GM18519 (cell line): Measurements from ENCODE around the gene MFF.
"Not testable (repeated sequence)": the region's sequence is repeated elsewhere in the genome, so short reads cannot be mapped to it uniquely, and the experiment has no call there.

Source experiments
- ATAC-seq: cut with Tn5 transposase; IDR thresholded peaks from one replicate; pipeline ENCODE4 v1.9.1; 2021; ENCODE audit warnings: mild to moderate bottlenecking, moderate library complexity; ENCODE audit not compliant: unreplicated experiment, low FRiP score

Gene MFF

DNA sequence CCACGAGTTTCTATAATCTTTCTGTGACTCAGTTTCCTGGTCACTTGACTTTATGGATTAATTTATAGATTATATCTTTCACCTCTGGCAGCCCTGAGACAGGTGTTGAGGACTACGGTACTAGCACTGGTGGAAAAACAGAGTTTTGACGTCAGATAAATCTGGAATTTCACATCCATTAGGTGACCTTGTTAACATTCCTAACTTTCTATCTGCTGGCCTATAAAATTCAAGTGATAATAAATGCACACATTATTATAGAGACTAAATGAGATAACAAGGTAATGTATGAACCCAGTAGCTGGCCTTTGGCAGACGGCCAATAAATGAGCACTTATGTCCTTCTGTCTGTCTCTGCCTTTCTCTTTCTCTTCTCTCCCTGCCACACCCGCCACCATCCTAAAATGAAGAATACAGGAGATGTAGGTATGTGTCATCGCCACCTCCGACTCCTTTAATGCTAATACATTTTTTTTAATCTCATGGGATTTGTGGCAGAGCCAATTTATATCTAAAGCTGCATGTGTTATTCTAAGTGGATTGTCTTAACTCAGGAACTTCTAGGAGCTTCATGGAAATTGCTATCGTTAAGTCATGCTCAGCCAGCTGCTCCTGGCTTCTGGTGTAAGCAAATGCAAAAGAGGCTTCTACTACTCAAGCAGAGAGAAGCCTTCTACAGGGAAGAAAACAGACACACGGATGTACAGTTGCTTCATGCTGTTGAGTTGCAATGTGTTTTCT, 51.8 kb downstream of the MFF start:
- ATAC-seq: no peak

DNA sequence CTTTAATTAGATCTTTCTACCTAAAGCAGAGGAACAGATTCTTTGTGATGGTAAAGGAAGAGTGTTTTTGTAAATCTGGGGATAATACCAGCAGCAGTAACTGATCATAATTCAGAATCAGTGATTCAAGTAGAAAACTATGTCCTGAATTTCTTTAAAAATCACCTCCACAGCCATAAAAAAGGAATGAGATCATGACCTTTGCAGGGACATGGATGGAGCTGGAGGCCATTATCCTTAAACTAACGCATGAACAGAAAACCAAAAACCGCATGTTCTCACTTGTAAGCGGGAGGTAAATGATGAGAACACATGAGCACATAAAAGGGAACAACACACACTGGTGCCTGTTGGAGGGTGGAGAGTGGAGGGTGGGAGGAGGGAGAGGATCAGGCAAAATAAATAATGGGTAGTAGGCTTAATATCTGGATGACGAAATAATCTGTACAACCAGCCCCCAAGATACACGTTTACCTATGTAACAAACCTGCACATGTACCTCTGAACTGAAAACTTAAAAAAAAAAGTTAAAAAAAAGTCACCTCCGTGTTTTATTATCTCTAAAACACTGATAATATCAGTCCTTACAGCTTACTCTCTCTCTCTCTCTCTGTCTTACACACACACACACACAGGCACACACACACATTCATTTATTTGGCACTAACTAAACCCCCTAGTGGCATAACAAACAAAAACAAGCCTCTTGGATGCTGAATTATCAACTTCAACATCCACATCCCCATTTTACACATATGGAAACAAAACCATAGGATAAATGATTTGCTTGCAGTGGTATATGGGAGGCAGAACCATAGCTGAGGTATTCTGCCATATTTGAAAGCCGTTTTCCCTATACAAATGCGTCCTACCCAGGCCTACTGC, 52.7 kb downstream of the MFF start:
- ATAC-seq: no peak

DNA sequence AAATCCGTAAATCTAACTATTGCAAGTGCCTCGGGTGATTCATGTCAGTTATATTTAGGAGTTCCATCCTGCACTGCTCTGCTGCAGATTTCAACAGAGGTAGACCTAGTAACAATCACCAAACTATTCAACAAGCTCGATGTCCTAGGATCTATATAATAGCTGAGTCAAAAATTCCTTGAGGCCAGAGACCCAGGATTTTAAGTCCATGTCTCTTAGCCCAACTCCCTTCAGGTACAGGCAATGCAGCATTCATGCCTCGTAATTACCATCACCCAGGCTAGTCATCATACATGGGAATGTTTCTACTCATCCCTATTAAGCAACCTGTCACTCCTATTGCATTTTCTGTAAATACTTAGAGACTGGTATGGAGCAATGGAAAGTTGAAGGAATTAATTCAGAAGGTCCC, 53.3 kb downstream of the MFF start:
- ATAC-seq: no peak

DNA sequence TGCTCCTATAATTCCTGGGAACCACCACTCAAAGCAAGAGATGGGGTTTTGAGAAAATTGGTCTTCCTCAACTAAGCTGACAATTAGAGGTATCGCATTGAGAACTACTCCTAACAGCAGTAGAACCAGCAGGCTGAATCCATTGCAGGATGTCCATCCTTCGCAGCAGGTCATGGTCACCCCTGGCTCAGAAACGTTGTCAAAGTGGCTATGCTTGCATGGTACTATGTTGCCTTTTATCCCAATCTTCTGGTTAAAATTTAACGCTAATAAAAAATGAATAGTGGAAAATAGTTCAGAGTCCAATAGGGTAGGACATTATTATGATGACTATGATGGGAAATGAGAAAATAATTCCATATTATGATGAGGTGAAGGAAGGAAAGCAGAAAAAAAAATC, 54.0 kb downstream of the MFF start, which contains the start of gene TM4SF20:
TSS of gene TM4SF20 (minus strand) at position 212 of the 400 bp plus-strand sequence. CDS start at position 174, 38 bp downstream.
- ATAC-seq: no peak

DNA sequence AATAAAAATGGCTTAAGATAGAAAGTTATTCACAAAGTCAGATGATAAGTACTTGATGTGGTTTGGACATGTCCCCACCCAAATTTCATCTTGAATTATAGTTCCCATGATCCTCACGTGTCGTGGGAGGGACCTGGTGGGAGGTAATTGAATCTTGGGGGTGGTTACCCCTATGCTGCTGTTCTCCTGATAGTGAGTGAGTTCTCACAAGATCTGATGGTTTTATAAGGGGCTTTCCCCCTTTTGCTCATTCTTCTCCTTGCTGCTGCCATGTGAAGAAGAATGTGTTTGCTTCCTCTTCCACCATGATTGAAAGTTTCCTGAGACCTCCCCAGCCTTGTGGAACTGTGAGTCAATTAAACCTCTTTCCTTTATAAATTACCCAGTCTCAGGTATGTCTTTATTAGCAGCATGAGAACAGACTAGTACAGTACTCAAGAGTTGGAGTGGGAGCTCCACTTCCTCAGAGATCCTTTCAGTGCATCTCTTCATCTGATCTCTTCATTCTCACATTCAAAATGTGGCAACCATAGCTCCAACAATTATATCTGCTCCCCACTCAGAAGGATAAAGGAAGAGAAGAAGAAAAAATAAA, 57.3 kb downstream of the MFF start:
- not testable (repeated sequence) for ATAC-seq

DNA sequence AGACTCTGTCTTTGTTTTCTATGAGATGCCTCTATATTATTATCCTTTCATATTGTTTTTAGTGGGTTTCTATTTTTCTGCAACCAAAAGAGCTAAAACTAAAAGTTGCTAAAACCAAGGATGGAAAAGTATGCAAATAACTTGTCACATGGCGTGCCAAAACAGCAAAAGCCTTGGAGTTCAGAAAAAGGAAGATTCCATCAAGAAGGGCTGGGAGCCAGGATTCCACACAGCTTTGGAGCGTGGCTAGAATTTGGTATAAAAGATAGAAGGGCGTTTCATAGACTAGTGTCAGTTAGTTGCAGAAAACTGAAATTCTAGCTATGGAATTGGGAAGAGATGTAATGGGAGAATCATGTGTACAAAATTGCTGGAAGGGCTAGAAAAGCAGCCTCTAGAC, 58.6 kb downstream of the MFF start:
- no peak for ATAC-seq

DNA sequence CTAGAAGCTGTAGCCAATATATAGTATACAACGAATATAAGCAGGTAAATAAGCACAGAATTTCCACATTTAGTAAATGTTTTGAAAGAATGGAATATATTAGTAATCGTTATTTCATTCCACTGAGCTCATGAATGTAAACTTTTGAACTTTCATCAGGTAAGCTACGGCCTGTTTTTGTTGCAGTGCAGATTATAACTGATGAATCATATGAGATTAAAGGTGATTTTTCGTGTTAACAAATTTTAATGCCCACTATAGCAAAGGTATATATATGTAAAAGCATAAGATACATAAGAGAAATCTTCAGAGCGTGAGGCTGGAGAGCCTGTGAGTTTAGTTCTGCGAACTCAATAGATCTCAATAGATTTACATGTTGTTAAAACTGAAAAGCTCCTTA, 61.6 kb downstream of the MFF start:
- ATAC-seq: no peak

DNA sequence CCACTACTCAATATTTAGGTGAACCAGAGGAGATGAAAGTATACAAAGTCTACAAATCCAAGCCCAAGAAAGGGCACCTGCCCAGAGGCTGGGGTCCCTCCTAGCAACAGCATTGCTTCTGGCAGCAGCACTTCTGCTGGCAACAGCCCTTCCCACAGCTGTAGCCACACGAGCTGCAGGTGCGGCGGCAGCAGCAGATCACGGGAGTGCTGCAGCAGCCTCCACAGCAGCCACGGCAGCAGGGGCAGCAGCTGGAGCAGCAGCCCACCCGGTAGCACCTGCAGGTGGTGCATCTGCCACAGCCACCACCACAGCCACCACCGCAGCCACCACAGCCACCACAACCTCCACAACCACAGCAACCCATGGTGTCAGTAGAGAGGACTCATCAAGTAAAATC, 62.5 kb downstream of the MFF start, which contains the start of gene SCYGR1:
TSS of gene SCYGR1 (minus strand) at position 367 of the 400 bp plus-strand sequence. CDS start at position 367, 0 bp downstream.
- ATAC-seq: not testable (repeated sequence)

DNA sequence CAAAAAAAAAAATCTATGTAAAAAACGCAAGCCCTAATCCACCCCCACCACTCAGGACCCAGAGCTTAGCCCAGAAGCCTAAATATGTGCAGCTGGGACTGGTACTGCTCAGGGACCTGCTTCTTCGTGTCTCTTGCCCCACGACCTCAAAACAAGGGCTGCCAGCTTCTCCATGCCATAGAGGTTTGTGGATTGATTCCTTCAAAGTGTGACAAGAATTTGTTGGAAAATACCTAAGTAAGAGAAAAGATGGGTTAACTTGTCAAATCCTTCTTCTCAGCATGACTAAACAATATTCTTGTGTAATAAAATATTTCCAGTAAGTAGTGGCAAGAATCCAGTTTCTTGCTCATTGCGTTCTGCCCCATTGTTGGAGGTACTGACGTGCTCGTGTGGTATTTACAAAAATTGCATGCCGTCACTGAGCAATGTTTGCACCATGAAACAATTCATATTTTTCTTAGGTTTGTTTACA, 63.5 kb downstream of the MFF start:
- ATAC-seq: no peak

DNA sequence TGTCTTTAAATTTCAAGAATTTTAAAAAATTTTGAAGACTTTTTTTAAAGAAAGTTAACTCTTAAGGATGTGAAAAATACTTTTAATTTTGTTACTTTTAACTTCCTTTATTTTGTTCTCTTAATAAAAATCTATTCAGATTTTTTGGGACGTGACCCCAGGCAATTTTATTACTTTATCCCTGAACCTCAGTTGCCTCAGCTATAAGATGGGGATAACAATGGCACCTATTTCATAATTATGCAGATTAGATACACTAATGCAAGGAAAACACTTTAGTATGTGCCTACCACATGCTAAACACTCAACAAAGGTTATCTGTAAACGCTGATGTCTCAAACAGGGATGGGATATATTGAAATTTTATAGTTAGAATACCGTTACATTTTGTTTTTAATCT, 64.2 kb downstream of the MFF start:
- ATAC-seq: no peak

DNA sequence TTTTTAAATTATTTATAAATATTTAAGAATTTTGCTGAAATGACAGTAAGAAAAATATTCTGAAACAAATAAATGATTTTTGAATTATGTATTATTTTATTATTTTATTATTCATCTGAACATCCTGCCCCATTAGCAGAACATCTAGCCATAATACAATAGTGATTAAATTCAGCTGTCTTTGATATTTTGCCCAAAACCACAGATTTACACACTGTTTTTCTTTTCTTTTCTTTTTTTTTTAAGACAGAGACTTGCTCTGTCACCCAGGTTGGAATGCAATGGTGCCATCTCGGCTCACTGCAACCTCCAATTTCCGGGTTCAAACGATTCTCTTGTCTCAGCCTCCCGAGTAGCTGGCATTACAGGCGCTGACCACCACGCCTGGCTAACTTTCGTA, 64.6 kb downstream of the MFF start:
- no peak for ATAC-seq

DNA sequence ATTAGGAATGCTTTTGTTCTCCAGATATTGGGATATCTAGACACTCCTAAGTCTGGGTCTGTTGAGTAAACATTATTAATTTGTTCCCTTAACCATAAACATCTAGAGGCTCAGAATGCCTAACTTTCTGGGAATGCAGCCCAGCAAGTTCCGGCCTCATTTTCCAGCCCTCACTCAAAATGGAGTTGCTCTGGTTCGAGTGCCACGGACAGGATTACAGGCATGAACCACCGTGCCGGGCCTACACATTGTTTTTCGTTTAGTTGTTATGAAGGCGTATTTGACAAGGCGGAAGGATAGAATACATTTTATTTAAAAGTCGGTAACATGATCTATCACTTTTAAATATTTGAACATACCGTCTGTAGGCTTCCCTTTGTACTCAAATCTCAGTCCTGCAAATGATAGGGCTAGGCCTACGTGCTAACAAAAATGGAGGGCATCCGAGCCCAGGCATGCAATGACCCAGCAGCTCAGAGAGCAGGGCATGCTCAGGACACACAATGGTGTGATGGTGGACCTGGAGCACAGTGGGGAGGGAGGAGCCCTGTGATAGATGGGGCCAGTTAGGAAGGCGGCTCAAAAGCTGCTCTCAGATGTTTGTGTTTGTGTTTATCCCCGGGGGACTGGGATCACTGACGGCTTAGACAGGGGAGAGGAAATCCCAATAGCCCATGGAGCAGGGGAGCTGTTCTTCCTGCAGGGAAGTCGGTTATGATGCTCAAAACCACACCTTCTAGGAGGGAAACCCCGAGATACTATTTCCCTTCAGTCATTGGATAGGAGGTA, 65.6 kb downstream of the MFF start:
- ATAC-seq: no peak

DNA sequence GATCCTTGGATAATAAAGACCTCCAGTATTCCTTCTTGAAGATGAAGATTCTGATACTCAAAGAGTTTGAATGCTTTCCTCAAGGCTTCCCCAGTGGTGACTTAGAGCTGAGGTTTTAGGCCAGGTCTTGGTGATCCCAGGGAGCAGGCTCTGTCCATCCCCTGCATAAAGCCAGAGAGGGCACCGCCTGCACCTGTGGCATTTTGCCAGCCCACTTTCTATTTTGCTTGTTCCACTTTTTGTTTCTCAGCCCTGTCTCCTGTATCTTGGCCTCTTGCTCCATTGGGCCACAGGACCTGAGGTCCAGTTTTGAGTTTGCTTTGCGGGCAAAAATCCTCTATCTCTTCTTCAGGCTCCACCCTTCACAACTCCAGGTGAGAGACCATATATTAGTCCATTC, 69.3 kb downstream of the MFF start:
- ATAC-seq: no peak

DNA sequence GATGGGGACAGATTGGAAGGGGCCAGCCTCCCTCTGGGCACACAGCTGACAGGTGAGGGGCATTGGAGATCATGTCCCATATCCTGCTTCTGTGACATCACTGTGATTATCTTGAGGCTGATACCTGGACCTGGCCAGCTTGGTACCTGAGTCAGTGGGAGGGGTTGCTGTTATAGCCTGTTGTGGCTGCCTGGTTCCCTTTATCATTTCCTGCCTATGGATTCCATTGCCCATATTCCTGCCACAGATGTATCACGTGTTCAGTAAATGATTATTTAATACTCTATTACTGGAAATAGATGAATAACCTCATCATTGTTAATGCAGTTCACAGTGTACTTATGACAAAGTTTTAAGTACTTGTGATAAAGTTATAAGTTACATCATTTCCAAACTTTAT, 70.5 kb downstream of the MFF start:
- no peak for ATAC-seq

DNA sequence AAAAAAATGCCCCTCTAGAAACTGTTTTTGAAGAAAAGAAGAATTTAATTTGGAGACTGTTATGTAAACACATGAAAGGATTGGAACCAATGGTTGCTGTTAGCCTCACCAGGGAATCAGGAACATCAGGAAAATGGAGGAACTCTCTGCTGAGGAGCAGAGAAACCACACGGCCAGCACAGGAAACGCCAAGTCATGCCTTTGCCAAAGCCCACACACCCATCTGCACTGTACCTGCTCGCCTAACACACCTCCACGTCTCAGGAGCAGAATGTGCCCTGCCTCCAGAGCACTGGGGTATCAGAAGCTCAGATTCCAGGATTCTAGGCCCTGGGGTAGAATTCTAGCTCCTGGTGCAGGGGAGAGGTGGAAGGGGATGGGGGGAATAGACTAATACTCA, 72.5 kb downstream of the MFF start:
- no peak for ATAC-seq

DNA sequence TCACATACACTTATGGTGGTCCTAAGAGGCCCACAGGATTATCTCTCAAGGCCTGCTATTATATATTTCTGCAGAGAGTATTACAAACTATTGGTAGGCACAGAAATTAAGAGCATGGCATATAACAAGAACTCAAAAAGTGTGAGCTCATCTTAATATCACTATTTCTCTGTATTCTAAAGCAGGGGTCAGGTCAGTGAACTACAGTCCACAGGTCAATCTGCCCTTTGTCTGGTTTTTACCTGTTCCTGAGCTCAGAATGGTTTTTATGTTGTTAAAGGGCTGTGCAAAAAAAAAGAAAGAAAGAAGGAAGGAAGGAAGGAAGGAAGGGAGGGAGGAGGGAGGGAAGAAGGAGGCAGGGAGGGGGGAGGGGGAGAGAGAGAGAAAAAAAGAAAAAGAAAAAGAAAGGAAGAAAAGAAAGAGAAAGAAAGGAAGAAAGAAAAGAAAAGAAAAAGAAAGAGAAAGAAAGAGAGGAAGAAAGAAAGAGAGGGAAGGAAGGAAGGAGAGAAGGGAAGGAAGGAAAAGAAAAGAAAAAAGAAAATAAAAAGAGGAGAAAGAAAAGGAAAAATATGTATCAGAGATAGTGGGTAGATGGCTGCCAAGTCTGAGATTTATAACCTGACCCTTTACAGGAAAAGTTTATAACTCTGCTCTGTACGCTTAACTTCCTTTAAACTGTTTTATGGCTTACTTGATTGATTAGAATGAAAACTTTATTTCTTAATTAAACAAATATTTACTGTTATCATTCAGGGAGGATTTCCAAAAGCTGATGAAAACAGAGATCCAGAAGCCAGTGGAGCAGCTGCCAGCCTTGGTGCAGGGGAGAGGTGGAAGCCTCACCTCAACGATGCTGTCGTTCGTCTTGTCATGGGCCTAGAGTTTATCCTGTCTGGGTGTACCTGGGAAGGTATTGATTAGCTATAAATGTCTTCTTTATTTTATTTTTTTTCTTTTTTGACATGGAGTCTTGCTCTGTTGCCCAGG, 73.9 kb downstream of the MFF start:
- no peak for ATAC-seq

DNA sequence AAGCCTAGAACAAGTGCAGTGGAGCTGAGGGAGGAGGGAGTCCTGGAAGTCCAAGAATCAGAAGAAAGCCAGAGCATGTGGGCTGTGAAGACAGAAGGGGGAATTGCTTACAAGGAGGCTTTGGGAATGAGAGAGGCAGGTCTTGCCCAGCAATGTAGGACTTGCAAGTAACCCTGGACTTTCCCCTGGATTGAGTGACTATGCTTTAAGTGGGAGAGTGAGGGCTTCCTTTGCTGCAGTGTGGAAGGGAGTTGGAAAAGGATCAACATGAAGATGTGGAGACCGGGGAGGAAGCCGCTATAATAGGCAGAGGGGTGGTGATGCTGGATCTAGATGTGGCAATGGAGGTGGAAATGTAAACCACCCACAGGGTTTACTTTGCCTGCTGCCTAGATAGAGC, 76.5 kb downstream of the MFF start:
- no peak for ATAC-seq

DNA sequence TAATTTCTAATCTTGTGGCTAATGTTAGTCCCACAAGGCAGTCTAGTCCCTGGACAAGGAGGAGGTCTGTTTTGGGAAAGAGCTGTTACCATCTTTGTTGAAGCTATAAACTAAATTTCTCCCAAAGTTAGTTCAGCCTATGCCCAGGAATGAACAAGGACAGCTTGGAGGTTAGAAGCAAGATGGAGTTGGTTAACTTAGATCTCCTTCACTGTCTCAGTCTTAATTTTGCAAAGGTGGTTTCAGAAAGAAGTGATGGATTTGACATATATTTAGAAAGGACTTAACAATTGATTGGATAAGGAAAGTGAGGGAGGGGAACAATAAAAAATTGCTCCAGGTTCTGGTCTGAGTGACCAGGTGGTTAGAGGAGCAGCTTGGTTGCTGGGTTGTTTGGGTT, 77.3 kb downstream of the MFF start:
- ATAC-seq: no peak

DNA sequence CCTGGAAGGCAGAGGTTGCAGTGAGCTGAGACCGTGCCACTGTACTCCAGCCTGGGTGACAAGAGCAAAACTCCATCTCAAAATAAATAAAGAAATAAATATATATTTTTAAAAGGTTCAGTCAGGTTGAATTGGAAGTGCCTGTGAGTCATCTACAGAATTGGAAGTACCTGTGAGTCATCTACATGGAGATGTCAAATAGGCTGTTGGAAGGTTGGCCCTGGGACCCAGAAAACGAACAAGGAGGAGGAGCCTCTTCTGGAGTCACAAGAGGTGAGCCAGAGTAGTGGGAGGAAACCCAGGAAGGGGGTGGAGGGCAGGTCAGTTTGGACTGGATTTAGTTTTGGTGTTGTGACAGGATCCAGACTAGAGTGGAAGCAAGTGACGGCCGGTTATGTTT, 77.9 kb downstream of the MFF start:
- ATAC-seq: no peak
